GM19463 (cell line): ENCODE results near the gene ARFGEF3.

ENCODE experiments used
- ATAC-seq: cut with Tn5 transposase; IDR thresholded peaks from one replicate; pipeline ENCODE4 v1.9.1; 2021; ENCODE audit warnings: mild to moderate bottlenecking, moderate library complexity; ENCODE audit not compliant: unreplicated experiment

The ARFGEF3 gene

GRCh38 chr6:138161088-138161337 lies 726 bp upstream of the ARFGEF3 start:
- ATAC-seq, result no peak

DNA sequence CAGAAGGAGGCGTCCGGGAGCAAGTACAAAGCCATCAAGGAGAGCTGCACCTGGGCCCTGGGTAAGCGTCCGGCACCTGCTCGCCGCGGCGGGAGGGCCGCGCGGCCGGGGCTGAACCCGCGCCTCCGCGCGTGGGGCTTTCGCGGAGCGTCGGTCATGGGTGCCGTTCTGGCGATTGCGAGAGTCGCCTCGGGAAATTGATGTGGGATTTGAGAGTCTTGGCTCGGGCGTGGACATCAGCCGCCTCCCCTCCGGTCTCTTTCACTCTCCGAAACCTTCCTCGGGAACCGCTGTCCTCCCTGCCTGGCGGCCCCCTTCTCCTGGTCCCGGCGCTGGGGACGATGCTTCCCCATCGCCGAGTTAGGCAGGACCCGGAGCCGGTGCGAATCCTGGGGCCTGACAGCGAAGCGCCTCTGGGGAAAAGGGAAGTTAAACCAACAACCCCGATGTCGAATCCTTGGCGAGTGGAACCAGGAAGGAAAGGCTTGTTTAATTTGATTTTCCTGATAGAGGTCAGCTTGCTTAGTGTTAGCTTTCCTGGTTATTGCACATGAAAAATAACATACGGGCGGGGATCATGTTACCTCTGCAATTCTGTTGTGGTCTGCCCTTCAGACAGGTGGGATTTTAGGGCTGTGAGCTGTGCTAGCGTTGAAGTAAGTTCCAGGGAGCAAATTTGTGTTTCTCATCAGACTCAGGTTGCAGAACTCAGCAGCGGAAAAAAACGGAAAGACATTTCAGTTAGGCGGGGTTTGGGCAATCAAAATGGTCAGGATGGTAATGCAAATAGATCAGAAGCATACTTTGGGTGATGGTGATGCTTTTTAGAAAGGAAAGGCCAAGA lies 594 bp downstream of the ARFGEF3 start:
- peak; percentile 41 for ATAC-seq

DNA sequence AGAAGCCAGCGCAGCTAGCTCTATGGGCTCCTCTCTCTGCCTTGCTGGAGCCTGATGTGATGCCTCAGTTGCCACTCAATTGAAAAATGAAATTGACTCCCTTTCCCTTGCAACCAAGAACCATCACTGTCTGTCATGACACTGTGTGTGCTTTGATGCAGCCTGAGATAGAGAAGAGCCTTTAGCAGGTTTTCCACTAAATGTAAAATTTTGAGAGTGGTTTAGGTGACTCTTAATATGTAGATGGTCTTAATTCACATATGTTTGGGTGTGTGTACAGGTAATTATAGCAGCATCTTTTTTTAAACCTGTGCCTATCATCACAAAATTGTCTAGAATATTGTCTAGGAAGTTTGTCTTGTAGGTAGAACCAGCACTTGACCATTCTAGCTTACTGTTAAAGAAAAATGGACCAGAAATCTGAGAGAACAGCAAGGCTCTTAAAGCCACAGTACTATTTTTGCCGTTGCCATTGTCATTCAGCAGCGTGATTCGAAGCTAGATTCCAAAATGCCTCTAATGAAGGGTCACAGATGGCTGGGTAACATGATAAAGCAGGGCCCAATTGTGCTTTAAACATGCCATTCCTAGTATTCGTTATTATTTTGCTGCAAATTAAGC lies 1.3 kb downstream of the ARFGEF3 start:
- no peak for ATAC-seq

DNA sequence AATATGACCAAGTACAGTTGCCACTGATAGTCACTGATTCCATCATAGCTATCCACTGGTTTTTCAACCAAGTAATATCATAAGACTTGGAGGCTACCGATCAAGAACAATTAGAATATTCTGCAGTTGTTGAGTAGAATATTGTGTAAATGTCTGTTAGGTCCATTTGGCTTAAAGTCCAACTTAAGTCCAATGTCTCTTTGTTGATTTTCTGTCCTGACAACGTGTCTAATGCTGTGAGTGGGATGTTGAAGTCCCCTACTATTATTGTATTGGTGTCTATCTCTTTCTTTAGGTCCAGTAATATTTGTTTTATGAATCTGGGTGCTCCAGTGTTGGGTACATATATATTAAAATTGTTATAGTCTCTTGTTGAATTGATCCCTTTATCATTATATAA lies 13.9 kb downstream of the ARFGEF3 start:
- ATAC-seq, result no peak

DNA sequence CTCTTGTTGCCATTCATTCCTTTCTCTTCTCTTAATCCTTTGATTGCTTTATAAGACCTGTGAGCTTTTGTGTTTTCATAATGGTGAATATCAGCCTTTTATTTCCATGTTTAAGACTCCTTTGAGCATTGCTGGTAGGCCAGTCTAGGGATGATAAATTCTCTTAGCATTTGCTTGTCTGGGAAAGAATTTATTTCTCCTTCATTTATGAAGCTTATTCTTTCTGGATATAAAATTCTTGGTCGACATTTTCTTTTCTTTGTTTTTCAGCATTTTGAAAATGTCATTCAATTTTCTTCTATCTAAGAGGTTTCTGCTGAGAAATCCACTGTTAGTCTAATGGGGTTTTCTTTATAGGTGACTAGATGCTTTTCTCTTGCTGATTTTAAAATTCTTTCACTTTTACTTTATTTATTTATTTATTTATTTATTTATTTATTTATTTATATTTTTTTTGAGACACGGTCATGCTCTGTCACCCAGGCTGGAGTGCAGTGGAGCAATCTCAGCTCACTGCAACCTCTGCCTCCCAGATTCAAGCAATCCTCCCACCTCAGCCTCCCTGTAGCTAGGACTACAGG lies 15.0 kb downstream of the ARFGEF3 start:
- ATAC-seq, result no peak

DNA sequence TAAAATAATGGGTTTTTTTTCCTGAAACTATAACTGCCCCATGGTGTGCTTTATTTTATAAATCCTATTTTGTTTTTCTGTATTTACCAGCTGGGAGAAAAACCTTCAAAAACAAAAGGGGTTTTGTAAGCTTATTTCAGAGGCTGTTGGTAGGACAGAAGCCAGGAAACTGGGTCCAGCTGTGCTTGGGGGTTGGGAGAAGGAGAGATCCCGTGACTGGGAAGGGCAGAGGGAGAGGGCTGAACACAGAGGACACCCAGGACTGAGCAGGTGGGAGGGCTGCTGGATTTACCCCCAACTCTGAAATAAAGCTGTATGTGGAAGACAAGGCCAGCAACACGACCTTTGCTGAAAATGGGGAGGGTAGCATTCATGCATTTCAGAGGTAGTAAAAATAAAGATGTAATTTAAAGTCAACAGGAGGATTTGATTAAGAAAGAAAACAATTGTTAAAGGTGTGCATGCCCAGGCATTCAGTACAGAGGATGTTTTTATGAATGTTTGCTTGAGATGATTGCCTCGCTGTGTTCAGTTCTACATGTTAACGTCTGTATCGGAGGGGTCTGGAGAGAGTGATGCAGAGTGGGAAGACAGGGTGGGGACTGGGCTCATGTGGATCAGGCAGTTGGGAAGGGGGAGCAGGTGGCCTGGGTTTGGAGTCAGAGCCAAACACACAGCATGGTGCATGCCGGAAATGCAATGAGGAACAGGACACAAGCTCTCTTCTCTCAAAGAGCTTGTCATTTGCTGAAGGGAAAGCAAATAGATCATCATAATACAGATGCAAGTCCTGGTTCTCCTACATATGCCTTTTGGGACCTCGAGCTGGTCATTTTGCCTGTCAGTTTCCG lies 21.4 kb downstream of the ARFGEF3 start:
- ATAC-seq, result no peak

DNA sequence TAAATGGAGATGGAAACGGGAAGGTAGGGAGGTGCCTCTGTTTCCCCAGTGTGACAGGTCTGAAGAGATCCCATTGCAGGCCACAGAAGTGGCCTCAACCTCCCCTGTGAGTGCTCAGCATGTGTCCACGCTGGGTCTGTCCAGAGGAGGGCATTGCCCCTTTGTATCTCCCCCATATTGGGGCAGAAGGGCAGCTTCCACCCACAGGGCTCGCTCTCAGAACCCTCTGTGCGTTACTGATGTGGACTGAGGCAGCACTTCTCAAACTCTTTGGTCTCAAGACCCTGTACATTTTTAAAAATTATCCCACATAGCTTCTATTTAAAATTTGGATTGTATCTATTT lies 22.0 kb downstream of the ARFGEF3 start:
- ATAC-seq, result no peak

- ATAC-seq, result no peak
Observed at GRCh38 chr6:138184230-138184629, 22.5 kb downstream of the ARFGEF3 start.

GRCh38 chr6:138187156-138187555 lies 25.4 kb downstream of the ARFGEF3 start:
- ATAC-seq, result no peak

GRCh38 chr6:138188278-138188941 lies 26.7 kb downstream of the ARFGEF3 start:
- no peak for ATAC-seq

GRCh38 chr6:138194287-138194686 lies 32.5 kb downstream of the ARFGEF3 start:
- no peak for ATAC-seq

DNA sequence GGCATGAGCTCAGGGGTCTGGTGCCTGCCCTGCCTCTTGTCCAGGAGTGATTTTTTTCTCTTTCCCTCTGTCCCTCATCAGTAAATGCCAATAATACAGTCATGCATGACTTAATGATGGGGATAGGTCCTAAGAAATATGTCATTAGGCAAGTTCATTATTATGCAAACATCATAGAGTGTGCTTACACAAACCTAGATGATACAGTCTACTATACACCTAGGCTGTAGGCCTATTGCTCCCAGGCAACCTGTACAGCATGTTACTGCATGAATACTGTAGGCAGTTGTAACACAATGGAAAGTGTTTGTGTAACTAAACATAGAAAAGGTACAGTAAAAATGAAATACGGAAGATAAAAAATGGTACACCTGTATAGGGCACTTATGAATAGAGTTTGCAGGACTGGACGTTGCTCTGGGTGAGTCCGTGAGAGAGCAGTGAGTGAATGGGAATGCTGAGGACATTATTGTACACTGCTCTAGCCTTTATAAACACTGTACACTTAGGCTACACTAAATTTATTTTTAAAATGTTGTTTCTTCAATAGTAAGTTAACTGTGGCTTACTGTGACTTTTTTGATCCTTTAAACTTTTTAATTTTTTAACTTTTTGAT lies 34.5 kb downstream of the ARFGEF3 start:
- no peak for ATAC-seq

- ATAC-seq, result no peak
Observed at GRCh38 chr6:138197570-138197969, 35.8 kb downstream of the ARFGEF3 start.

DNA sequence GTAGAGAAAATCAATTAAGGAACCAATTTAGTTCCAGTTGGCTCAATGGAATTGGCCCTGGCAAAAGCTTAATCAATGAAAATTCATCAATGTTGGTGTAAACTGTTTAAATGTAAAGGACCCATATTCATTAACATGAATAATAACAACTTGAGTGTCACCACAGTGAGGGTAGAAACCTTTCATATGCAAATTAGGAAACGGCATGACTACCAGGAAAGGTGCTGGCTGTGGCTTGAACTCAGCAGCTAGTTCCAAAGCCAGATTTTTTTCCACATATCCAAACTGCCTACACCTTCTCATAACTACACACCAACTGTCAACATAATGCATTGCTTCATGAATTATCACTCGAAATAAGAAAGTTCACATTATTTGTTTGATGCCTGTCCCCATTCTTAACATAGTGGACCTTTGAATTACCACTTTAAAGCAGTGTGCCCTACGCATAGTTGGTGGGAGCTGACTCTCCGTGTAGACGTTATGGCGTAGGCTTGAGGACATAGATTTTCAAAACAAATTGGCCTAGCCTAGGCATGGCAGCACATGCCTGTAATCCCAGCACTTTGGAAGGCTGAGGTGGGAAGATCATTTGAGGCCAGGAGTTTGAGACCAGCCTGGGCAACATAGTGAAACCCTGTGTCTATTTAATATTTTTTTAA lies 36.8 kb downstream of the ARFGEF3 start:
- no peak for ATAC-seq

GRCh38 chr6:138201836-138202235 lies 40.1 kb downstream of the ARFGEF3 start:
- ATAC-seq, result no peak

DNA sequence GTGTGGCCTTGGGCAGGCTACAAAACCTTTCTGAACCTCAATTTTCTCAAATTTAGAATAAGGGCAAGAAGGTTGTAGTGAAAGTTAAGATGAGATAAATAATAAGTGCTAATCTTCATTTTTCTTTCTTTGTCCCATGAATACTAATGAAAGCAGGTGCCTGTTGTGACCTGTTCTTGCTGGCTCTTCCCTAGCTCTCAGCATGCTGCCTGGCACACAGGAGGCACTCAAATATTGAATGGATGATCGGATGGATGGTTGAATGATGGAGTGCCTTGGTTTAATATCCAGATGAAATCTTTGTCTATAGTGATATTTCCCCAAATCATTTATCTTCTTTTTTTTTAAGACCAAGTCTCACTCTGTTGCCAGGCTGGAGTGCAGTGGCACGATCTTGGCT lies 41.6 kb downstream of the ARFGEF3 start:
- ATAC-seq, result no peak

DNA sequence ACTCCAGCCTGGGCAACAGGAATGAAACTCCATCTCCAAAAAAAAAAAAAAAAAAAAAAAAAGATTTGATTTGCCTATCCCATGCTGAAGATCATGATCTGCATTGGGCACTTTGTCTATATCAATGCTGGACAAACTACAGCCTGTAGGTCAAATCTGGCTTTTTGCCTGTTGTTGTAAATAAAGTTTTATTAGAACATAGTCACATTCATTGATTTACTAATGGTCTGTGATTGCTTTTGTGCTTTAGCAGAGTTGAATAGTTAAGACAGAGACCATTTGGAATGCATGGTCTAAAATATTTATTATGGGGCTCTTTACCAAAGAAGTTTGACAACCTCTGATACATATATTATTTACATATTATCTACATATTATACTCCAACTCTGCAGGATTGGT lies 42.6 kb downstream of the ARFGEF3 start:
- no peak for ATAC-seq

DNA sequence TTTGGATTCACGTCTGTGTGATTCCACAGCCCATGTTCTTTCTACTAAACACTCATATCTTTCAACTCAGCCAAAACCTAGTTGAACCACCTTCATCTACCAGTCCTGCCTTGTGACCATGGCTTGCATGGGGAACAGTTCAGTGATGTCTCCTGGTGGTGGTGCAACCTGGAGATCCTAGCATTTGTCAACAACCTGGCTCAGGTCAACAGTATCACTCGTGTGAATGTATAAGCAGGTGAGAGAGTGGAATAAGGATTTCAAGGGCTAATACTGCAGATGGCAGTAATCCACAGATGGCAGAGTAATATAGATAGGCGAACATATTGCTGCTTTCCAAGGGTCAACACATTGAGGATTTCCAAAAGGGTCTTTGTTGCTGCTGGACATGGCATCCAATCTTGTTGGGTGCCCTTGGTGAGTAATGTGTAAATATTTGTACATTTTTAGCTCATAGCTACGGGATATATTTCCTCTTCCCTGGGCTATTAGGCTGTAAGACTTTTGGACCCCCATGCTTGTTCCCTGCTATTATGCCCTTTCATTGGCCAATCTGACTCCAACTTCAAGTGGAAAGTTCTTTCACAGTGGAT lies 43.1 kb downstream of the ARFGEF3 start:
- ATAC-seq, result no peak

DNA sequence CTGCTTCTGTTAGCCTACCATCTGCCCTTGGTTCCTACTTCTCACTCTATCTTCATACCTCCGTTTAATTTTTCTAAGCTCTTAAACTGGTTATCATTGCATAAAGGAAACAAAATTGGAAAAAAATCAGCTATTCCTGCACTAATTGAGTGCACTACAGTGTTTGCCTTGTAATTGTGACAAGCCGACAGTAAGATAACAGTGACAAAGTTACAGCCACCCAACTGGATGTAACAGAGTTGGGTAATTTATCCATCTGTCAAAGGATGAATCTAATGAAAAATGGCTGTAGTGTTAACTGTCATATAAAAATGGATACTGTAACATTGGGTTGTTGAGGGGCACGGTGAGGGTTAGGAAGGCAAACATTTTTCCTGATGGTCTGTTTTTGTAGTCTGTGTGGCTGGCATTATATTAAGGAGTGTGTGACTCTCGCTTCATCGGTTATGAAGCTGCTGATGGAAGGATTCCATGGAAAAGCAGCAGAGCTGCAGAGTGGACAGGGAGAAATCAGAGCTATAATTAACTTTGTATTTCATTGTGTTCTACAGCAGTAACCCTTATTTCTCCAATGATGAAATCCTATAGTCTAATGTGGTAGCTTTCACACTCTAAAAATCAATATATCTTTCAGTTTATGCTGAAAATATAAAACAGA lies 43.8 kb downstream of the ARFGEF3 start:
- no peak for ATAC-seq
